ENCODE results near the gene CRHR1.

Gene CRHR1

GRCh38 chr17:45871718-45872117 is 87.6 kb downstream of the CRHR1 start:
- DNase-seq = no peak

- DNase-seq = no peak
Observed at GRCh38 chr17:45873728-45874127, 89.6 kb downstream of the CRHR1 start.

GRCh38 chr17:45874151-45874550 is 90.0 kb downstream of the CRHR1 start:
- no peak for DNase-seq

GRCh38 chr17:45876539-45876938 is 92.4 kb downstream of the CRHR1 start:
- DNase-seq = no peak

GRCh38 chr17:45877467-45877866 is 93.3 kb downstream of the CRHR1 start:
- no peak for DNase-seq

GRCh38 chr17:45883063-45883462 is 98.9 kb downstream of the CRHR1 start:
- DNase-seq = no peak

Data from NK-92 treated with Interleukin-12 subunit alpha and Interleukin-12 subunit beta, amount 100 ng/mL, for 24 hours (cell line).